NCI-H1694 (cell line): Measurements from ENCODE around the gene NBPF12.
"Not testable (repeated sequence)": the region's sequence is repeated elsewhere in the genome, so short reads cannot be mapped to it uniquely, and the experiment has no call there.

ENCODE experiments used
- DNase-seq: peaks from one replicate; lab custom pipeline; 2025; lab: John Stamatoyannopoulos, UW

NBPF12 gene, protein sequence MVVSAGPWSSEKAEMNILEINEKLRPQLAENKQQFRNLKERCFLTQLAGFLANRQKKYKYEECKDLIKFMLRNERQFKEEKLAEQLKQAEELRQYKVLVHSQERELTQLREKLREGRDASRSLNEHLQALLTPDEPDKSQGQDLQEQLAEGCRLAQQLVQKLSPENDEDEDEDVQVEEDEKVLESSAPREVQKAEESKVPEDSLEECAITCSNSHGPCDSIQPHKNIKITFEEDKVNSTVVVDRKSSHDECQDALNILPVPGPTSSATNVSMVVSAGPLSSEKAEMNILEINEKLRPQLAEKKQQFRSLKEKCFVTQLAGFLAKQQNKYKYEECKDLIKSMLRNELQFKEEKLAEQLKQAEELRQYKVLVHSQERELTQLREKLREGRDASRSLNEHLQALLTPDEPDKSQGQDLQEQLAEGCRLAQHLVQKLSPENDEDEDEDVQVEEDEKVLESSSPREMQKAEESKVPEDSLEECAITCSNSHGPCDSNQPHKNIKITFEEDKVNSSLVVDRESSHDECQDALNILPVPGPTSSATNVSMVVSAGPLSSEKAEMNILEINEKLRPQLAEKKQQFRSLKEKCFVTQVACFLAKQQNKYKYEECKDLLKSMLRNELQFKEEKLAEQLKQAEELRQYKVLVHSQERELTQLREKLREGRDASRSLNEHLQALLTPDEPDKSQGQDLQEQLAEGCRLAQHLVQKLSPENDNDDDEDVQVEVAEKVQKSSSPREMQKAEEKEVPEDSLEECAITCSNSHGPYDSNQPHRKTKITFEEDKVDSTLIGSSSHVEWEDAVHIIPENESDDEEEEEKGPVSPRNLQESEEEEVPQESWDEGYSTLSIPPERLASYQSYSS (N-terminal part only)

DNA sequence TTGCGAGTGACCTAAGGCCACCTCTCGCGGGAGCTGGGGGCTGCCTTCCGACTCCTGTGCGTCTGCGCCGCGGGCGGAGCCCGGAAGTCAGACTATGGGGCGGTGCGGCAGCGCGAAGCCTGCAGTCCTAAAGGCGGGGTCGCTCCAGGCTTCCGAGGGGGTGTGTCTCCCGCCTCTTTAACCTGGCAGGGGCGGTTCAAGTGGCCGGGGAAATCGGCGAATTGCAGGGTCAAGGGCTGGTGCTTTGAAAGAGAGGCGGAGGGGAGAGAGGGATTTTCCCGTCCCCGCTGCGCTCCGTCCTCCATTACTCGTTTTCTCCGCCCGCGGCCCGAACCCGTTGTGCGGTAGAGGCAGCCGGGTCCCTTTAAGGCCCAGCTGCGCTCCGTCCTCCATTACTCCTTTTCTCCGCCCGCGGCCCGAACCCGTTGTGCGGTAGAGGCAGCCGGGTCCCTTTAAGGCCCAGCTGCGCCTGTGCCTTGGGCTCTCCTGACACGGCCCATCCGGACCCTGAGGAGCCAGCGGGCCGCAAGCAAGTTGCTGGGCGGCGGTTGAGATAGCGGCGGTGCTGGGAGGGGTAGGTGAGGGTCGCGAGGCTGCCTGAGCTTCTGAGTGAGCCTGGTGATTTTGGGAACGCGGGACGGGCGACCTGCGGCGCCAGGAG, at the start of gene NBPF12:
TSS of gene NBPF12 (plus strand) at position 83 of the 661 bp plus-strand sequence. CDS start 21,820 bp downstream, outside the sequence.
- peak; percentile 66 for DNase-seq

DNA sequence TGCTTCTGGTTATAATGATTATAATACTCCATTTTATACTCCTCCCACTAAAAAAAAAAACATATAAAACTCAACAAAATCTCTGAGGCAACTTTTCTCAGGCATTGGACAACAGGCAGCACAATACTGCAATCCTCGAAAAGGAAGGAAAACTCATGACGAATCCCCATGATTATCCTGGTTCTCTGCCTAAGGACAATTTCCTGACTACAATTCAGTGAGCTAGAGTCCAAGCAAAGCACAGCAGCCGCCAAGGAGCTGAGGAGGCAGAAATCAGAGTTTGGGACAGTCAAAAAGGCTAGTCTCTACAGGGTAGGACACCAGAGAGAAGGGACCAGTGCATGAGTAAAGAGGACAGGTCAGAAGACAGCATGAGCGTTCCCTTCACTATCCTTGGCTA, 46.8 kb upstream of the NBPF12 start:
- DNase-seq: not testable (repeated sequence)

DNA sequence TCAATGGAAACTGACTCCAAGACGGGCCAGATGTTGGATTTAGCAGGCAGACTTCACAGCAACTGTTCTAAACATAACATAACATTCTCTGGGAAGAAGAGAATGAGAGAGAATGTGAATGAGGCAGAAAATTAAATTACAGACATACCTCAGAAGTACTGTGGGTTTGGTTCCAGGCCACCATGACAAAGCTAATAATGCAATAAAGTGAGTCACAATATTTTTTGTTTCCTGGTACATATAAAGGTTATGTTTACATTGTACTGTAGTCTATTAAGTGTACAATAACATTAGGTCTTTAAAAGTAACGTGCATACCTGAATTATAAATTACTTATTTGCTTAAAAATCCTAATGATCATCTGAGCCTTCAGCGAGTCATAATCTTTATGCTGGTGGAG, 45.8 kb upstream of the NBPF12 start:
- not testable (repeated sequence) for DNase-seq

DNA sequence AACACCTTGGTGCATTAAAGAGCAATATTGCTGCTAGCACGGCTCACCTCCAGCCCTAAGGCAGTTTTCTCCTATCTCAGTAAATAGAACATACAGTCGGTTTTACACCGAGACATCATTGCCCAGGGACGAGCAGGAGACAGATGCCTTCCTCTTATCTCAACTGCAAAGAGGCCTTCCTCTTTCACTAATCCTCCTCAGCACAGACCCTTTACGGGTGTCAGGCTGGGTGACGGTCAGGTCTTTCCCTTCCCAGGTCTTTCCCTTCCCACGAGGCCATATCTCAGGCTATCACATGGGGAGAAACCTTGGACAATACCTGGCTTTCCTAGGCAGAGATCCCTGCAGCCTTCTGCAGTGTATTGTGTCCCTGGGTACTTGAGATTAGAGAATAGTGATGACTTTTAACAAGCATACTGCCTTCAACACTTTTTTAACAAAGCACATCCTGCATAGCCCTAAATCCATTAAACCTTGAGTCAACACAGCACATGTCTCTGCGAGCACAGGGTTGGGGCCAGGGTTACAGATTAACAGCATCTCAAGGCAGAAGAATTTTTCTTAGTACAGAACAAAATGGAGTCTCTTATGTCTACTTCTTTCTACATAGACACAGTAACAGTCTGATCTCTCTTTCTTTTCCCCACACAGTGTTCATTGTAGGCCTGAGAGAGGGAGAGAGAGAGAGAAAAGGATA, 30.4 kb upstream of the NBPF12 start:
- DNase-seq: not testable (repeated sequence)

DNA sequence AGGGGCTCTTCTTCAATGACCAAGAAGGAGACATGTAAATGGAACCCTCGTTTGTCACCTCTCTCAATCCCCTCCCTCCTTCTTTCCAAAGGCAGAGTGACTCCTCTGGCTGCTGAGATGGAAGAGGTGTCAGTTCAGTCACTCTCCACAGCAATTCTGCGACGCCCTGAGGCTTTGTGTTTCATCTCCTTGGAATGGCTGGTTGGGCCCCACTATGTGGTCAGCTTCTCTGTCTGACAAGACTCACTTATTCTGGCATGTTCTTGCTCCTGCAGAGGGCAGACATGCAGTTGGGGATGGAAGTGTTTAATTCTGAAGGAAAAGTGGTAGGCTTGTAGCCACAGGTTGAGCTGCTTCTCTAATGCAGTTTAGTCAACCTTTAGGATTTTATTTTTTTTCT, 25.1 kb upstream of the NBPF12 start:
- DNase-seq: not testable (repeated sequence)

DNA sequence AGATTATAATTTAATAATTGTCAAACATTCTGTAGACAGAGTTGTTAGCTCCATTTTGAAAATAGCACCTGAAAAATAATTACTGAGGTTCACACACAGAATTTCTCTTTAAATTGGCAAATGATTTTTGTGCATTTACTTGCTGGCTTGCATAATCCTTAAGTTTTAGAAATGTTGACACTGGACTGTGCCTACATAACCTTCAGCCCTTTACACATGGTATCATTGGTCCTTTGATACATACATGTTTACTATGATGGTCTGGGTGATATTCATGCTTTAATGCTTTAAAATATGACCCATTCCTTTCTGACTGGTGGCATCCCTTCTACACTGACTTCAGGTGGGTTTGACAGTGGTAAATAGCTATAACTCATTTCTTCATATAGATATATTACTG, 17.3 kb upstream of the NBPF12 start:
- not testable (repeated sequence) for DNase-seq

DNA sequence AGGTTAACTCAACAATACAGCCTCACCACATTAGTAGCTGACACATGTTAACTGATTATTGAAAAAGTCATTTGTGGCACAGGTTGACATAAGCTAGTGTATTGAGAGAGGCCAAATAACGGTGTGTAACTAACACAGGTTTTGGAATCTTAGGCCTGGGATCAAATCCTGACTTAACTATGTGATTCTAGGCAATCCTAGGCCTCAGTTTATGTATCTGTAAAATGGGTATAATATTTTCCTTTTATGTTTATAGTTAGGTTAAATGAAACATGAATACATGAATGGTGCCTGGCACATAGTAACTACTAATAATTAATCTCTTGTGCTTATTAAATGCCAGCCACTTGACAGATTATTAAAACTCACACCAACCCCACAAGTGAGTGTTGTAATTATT, 15.5 kb upstream of the NBPF12 start:
- not testable (repeated sequence) for DNase-seq

DNA sequence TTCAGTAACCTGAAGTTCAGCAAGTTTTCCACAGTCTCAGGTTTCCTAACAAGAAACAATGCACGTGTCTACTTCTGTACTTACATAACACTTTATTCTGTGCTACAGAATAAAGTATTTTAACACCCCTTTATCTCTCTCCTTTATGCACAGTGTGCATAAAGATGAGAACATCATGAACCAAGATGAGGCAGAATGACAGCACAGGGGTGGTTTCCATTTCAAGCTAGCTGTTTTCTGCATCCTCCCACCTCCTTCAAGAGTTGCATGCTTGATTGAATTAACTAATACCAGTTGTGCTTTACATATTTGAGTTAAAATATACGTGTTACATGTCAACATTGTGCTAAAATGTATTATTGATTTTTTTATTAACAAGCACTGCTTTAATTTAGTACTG, 14.0 kb upstream of the NBPF12 start:
- DNase-seq: not testable (repeated sequence)

DNA sequence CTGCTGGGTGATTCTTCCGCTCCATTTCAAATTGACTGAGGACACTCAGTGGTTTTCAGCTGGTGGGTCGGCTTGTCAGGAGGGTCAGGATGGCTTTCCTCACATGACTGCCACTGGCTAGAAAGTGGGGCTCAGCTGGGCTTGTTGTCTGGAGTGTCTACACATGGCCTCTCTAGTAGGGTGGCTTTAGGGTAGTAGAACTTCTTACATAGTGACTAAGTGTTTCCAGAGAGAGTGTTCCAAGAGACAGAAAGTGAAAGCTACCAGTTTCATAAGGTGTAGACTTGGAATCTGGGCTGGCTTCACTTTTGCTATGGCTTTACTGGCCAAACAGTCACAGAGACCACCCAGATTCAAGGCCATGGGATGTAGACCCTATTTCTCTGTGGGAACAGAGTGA, 11.7 kb upstream of the NBPF12 start:
- not testable (repeated sequence) for DNase-seq

DNA sequence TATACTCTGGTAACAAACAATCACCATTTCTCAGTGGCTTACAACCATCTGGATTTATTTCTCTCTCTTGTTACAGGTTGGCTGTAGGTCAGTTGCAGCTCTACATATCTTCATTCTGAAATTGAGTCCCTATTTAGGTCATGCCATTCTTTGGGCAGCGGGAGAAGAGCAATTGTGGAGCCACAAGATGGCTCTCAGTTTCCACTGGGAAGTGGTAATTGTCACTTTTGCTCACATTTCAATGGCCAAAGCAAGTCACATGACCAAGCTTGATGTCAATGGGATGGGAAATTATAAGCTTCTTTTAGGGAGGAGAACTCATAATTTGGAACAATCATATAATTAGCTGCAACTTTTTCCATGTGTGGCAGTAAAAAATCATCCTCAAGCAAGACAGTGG, 7.9 kb upstream of the NBPF12 start:
- not testable (repeated sequence) for DNase-seq

DNA sequence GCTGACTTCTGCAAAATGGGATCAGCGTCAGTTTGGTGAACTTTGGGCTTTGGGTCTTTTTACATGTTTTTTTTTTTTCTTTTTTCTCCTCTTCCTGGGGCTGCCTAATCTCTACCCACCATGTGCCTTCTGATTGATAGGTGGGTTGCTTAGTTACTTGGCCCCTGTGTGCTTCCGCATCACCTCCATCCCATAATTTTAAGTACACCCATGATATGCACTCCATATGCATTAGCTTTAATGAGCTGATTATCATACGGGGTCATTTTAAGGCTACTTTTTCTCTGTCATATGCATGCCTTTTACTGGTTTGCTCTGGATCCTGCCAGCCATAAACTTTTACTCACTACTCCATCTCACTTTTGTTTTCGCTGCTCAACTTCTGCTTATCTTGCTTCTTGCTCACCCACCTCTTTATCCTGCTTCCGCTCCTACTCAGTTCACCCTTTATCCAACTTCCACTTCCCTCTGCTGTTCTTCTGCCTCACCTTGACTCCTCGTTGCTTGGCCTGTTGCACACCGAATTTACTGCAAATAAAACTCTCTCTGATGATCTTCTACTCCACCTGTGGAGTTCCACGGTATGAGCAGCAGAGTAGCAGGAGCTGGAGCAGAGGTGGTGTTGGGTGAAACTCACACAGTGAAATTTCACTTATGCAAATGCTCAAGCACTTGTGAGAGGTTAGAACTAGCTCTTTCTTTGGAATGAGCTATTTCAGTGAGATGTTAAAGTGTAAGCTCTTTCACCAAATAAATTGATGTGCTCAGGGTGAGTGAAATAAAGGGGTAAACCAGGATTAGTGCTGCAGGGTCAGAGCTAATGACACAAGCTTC, 3.5 kb upstream of the NBPF12 start:
- DNase-seq: not testable (repeated sequence)

DNA sequence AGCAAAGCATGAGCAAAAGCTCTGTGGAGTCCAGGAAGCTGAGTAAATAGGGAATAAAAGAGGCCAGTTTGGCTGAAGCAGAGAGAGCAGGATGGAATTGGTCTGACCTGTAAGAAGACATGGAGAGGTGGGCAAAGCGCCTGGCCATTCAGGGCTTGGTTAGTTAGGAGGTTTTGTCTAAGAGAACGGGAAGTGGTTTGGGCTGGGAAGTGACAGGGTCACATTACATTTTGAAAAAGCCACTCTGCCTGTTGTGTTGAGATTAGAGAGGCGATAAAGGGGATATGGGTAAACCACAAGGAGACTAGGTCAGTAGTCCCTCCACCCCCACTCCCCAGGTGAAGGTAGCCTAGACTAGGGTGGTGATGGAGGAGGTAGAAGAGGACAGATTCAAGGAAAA, 662 bp upstream of the NBPF12 start:
- DNase-seq: not testable (repeated sequence)

DNA sequence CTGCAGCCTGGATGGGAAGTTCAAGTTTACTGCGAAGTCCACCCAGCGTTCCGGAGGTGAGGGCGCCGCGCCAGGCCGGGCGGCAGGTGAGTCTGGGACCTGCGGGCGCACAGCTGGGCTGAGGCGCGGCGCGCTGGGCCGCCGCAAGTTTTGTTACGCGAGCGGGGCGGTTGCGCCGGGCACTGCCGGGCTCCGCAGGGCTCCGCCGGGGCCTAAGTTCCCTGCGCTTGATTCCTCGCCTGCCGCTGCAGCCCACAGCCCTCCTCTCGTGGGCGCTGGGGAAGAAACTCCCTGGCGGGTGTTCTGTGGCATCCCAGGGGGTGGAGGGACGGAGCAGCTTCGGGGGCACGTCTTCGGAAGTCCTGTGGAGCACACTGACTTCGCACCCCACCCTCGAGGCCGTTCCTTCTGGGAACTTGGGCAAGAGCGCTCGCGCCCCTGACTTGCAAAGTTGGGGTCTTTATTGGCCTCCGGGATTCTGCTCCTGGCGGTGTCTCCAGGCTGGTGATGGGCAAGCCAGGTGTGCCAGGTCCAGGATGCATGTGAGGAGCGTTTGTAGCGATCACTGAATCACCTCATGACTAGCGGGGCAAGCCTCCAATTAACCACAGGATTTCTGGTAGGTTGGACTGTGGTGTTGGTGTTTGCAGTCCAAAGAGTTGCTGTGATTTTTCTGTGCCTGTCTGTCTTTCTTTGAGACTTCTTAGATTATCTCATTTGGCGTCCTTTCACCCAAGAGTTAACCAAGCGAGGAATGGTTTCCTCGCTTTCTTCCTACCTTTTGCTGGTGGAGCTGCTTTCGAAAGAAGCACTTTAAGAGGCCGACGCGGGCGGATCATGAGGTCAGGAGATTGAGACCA, 1.0 kb downstream of the NBPF12 start:
- DNase-seq: not testable (repeated sequence)

DNA sequence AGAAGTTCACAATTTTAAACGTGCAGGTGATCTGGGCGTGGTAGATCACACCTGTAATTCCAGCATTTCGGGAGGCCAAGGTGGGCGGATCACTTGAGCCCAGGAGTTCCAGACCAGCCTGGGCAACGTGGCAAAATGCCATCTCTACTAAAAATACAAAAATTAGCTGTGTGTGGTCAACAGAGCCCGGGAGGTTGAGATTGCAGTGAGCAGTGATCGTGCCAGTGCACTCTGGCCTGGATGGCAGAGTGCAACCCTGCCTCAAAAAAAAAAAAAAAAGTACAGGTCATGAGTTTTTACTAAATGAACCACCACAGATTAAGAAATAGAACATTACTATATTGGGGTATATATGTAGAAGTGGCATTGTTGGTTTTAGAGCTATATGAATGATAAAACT, 2.2 kb downstream of the NBPF12 start:
- not testable (repeated sequence) for DNase-seq

DNA sequence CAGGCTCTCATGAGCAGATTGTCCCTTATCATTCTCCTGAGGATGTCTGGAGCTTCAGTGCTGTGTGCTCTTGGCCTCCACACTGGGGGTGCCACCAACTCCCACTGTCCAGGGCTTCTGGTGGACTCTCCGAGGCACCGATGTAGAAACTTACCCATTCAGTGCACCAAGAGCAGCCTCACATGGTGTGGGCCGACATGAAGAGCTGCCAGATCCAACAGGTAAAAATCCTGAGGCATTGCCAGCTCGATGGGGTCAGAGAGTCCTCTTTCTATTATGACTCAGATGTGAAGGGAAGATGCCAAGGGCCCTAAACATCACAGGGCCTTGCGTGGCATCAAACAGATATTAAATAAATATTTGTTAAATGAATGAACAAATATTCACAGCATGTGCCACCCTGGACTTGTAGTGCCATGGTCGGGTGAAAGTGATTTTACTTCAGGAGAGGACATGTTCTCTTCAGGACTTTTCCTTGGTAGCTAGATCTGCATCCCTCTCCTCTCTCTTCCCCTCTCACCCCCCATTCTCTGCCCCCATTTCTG, 5.3 kb downstream of the NBPF12 start:
- not testable (repeated sequence) for DNase-seq

DNA sequence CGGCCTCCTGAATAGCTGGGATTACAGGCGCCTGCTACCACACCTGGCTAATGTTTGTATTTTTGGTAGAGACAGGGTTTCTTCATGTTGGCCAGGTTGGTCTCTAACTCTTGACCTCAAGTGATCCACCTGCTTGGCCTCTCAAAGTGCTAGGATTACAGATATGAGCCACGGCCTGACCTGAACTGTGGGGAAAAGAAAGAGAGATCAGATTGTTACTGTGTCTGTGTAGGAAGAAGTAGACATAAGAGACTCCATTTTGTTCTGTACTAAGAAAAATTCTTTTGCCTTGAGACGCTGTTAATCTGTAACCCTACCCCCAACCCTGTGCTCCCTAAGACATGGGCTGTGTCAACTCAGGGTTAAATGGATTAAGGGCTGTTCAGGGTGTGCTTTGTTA, 10.0 kb downstream of the NBPF12 start:
- not testable (repeated sequence) for DNase-seq

DNA sequence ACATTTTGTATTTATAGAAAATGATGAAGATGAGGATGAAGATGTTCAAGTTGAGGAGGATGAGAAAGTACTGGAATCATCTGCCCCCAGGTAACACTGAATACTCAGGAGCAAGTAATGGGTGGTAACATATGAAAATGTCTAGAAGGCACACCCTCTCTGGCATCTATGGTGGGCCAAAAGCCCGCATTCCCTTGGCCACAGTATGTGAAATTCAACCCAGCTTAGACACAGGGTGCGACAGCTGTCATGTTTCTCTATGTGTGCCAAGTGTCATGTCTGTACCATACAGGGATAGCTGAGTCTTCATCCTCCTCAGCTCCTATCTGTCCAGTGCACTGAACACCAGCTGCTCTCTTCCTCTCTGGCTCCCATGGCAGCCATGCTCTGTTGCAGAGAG, 26.2 kb downstream of the NBPF12 start:
- DNase-seq: peak; percentile 25

DNA sequence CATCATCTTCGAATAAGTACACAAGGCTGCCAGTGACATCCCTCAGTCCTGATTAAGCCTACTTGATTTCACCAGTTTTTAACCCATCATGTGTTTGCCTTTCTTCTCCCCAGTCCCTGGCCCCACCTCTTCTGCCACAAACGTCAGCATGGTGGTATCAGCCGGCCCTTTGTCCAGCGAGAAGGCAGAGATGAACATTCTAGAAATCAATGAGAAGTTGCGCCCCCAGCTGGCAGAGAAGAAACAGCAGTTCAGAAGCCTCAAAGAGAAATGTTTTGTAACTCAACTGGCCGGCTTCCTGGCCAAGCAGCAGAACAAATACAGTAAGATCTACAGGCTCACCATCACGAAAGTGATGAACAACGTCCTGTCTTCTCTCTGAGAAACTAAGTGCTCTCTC, 28.2 kb downstream of the NBPF12 start:
- DNase-seq: not testable (repeated sequence)

DNA sequence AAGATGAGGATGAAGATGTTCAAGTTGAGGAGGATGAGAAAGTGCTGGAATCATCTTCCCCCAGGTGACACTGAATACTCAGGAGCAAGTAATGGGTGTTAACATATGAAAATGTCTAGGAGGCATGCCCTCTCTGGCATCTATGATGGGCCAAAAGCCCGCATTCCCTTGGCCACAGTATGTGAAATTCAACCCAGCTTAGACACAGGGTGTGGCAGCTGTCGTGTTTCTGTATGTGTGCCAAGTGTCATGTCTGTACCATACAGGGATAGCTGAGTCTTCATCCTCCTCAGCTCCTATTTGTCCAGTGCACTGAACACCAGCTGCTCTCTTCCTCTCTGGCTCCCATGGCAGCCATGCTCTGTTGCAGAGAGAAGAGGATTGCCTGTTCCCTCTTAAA, 32.5 kb downstream of the NBPF12 start:
- DNase-seq: not testable (repeated sequence)
